ENCODE data around the gene RCL1.

- TF ChIP-seq SP2 (CRISPR knock-in tag; IDR thresholded peaks at IDR 0.05) (no peak), ZFP36 (IDR thresholded peaks at IDR 0.05; ENCODE audit: borderline replicate concordance, low read depth, low read length, partially characterized antibody) (no peak)
Observed at GRCh38 chr9:4840018-4840417, 47.3 kb downstream of the RCL1 start.

Data from HepG2 (cell line).